HG03045 (cell line): ENCODE measurements around the gene HSP90B1.

Experiments used
- ATAC-seq: cut with Tn5 transposase; IDR thresholded peaks from one replicate; pipeline ENCODE4 v1.9.1; 2021; ENCODE audit warnings: mild to moderate bottlenecking, moderate library complexity; ENCODE audit not compliant: unreplicated experiment

Gene HSP90B1

DNA sequence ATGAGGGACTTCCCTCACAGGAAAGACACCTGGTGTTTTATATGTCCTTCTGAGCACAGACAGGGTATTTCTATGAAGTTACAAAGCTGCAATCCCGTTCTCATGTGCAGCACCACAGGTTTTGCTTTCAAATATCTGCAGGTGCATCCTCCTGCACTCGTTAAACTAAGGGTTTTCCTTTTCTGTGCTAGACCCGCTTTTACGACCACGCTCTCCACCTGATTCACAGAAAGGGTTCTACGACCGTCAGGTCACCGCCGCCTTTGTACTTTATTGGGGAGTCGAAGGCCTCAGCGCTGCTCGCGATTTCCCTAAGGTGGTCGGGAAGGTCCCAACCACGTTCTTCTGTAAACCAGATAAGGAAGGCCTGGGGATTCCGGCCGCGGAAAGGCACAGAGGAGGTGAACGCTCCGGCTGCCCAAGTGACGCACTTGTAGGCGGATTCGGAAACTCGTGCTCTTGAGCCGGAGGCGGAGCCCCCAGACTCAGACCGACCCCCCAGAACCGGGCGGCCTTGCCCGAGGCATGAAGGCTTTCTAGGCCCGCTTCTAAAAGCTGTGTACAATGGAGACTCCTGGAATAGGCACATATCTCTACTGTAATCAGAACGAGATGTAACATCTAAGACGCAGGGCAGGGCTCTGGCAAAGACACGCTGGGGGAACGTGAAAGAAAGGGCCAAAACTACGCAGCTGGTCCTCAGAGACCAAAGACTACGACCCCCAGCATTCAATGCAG is 995 bp upstream of the HSP90B1 start:
- peak; percentile 17 for ATAC-seq

GRCh38 chr12:103929784-103930033 is 501 bp upstream of the HSP90B1 start:
- ATAC-seq: no peak

DNA sequence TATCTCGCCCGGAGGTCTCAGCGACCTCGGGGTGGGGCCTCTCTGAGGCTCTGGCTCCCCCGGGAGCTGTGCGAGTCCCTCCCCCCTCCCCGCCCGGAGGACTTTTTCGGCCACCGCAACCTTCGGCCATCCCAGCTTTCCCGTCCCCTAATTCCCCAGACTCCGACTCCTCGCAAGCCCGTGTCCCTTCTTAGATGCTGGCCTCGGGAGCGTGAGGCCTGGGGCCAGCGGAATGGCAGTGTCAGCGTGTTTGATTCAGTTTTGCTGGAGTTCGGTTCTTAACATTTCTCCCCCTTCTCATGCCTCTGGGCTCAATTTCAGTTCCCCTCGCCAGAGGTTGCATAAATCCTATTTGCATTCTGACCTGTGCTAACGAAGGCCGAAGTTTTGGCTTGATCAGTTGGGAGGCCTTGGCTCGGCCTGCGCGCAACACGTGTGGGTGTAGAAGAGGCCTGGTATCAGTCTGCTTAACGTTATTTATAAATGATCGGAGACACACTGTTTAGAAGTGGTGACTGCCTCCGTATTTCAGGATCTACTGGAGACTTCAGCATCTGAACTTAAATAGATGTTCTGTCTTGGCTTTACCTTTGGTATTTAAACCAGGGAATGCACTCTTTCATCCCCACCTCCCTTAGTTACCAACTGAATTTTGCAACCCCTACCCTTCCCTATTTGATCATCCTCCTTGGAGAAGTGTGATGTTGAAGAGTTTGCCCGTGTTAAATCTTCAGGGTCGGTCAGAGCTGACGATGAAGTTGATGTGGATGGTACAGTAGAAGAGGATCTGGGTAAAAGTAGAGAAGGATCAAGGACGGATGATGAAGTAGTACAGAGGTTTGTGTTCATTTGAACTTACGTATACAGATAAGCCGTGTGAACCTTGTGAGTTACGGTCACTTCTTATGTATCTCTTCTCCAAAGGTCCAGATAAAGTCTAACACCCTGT is 851 bp downstream of the HSP90B1 start:
- ATAC-seq: no peak

DNA sequence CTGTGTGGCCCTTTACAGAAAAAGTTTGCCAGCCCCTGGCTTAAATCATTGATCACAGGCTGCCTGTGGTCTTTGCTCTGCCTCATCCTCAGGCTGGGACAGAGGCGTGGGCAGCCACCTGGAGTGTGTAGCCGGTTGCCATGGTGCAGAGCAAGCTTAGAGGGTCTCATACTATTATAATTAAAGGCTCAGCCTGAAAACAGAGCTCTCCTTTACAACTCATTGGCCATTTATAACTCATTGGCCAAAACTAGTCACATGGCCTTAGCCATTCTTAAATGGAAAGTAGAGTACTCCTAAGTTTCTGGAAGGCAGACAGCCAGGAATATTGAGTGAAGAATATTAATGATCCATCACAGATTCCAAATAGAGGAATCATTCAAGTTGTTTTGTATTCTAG is 3.0 kb downstream of the HSP90B1 start:
- ATAC-seq: no peak

DNA sequence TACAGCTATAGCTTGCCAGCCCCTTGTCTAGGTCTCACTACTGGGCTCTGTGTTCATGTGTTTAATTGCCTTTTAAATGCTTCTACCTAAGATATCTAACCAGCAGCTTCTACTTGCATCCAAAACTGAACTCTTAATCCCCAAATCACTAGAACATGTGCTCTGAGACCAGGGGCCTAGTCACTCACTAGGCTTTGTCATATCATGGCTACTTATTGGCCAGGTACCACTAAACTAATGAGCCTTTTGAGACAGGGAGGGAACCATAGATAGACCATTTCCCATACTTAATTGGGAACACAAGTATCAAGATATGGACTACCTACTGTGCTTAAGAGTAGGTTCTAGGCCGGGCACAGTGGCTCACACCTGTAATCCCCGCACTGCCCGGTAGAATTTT is 6.5 kb downstream of the HSP90B1 start:
- ATAC-seq: no peak

DNA sequence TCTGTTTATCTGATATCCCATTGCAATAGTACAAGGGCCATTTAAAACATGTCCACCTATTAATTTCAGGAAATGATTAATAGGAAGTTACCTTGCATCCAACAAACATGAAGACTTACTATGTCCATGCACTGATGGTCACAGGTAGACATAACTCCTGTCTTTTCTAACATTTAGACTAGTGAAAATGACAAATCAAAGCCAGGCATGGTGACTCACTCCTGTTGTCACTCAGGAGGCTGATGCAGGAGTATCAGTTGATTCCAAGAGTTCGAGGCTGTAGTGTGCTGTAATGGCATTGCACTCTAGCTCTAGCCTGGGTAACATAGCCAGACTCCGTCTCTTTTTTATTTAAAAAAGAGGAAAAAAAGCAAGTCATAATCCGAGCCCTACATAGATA is 14.8 kb downstream of the HSP90B1 start:
- no peak for ATAC-seq

DNA sequence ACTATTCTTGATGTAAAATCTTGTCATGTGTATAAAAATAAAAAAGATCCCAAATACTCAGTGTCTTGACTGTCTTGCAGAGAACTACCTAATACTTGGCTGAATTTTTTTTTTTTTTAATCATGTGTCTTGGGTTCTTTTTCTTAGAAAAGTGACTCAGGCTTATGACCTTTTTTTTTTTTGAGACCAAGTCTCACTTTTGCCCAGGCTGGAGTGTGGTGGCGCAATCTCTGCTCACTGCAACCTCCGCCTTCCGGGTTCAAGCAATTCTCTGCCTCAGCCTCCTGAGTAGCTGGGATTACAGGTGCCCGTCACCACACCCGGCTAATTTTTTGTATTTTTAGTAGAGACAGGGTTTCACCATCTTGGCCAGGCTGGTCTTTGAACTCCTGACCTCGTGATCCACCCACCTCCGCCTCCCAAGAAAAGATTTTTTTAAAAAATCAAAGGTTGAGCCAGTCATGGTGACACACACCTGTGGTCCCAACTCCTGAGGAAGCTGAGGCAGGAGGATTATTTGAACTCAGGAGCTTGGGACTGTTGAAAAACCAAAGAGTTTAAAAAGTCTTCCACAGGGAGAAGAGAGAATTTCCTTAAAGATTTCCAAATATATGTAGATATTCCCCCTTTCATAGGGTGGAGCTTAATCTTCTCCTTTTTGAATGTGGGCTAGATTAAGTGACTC is 17.8 kb downstream of the HSP90B1 start:
- ATAC-seq: no peak

DNA sequence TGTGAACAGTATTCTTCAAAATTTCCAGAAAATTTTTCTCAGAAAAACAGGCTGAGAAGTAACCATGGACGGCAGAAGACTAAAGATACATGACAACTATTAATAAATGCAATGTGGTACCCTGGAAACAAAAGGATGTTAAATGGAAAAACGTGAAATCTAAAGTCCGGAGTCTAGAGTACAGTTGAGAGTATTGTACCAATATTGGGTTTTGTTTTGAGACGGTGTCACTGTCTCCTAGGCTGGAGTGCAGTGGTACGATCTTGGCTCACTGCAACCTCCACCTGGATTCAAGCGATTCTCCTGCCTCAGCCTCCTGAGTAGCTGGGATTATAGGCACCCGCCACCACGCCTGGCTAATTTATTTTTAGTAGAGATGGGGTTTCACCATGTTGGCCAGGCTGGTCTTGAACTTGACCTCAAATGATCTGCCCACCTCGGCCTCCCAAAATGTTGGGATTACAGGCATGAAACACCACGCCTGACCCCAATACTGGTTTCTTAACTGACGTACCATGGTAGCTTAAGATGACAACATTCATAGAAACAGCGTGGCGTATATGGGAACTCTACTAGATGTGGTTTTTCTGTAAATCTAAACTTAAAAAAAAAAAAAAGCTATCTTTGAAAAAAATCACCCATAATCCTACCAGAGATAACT is 18.7 kb downstream of the HSP90B1 start:
- ATAC-seq: no peak

DNA sequence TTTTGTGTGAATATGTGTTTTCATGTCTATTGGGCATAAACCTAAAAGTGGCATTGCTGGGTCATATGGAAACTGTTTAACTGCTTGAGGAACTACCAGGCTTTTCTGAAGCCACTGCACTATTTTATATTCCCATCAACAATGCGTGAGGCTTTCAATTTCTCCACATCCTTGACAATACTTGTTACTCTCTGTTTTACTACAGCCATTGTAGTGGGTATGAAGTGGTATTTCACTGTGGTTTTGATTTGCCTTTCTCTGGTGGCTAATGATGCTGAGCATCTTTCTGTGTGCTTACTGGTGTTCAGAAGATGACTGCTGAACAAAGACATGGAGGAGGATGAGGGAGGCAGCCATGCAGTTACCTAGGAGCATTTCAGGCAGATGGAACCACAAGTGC is 22.3 kb downstream of the HSP90B1 start:
- no peak for ATAC-seq

DNA sequence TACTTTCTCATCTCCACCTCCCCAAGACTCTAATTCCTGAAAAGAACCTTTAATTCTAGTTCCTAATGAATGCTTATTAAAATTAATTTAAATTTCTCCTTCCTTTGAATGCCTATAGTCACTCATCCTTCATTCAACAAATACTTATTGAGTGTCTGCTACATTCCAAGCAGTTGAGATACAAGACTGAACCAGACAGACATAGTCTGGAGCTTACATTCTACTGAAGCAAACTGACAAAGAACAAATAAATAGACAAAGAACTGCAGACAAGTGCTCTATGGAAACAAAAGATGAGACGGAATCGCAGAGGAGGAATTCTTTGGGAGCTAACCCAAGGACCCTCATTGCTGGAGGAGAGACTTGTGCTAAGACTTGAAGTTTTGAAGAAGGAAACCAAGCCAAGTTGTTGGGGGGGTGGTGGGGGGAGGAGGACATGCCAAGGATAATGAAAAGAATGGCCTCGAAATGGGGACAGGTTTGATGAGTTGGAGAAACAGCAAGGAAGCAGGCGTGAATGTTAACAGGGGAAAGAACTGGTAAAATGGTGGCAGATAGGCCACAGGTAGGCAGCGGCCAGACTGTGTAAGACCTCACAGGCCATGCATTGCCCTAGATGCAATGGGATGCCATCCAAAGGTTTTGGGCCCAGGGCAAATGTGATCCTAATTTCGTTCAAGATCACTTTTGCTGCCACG is 25.8 kb downstream of the HSP90B1 start:
- no peak for ATAC-seq

- peak; percentile 39 for ATAC-seq
These were observed 26.4 kb downstream of the HSP90B1 start for GRCh38 chr12:103956509-103957027.

GRCh38 chr12:103957865-103958388 is 27.7 kb downstream of the HSP90B1 start:
- no peak for ATAC-seq

- ATAC-seq: no peak
These were observed 28.4 kb downstream of the HSP90B1 start for GRCh38 chr12:103958621-103959020.

- ATAC-seq: no peak
These were observed 30.5 kb downstream of the HSP90B1 start for GRCh38 chr12:103960616-103961227.

DNA sequence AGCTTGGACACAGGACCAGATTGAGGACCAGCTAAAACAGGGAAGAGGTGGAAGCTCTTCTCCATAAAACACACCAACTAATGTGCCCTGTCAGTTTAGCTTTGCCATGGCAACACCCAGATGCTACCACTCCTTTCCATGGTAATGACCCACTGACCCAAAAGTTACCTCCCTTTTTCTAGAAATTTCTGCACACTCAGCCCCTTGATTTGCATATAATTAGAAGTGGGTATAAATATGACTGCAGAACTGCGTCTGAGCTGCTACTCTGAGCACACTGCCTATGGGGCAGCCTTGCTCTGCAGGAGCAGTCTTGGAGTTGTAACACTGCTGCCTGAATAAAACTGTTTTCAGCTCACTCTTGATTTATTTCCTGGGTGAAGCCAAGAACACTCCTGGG is 32.3 kb downstream of the HSP90B1 start:
- no peak for ATAC-seq

DNA sequence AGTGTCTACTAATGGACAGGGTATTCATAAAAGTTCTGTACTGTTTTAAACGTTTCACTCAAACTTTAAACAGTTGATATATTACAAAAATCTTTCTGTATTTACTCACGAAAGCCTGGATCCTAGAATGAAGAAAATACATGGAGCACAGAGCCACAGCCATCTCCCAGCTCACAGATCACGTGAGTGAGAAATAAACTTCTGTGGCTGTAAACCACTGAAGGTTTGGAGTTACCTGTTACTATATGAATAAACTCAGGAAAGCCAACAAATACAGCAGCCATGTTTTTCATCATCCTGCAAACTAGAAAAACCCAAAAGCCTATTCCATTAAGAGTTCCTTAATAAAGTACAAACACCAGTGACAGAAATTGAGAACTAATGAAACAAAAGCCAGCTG is 34.6 kb downstream of the HSP90B1 start:
- ATAC-seq: no peak

DNA sequence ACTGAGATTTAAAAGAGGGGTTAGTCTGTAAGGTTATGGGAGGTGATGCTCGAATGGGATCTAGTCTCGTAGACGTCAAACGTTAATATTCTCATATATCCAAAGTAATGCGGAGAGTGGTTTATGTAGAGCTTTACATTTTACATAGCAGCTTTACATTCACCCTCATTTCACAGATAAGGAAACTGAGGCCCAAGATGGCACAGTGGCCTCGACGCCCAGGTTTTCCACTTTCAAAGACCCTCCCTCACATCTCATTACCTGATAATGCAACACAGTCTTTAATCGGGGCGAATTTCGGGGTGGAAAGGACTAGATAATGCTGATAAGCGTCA is 35.0 kb downstream of the HSP90B1 start:
- ATAC-seq: no peak

DNA sequence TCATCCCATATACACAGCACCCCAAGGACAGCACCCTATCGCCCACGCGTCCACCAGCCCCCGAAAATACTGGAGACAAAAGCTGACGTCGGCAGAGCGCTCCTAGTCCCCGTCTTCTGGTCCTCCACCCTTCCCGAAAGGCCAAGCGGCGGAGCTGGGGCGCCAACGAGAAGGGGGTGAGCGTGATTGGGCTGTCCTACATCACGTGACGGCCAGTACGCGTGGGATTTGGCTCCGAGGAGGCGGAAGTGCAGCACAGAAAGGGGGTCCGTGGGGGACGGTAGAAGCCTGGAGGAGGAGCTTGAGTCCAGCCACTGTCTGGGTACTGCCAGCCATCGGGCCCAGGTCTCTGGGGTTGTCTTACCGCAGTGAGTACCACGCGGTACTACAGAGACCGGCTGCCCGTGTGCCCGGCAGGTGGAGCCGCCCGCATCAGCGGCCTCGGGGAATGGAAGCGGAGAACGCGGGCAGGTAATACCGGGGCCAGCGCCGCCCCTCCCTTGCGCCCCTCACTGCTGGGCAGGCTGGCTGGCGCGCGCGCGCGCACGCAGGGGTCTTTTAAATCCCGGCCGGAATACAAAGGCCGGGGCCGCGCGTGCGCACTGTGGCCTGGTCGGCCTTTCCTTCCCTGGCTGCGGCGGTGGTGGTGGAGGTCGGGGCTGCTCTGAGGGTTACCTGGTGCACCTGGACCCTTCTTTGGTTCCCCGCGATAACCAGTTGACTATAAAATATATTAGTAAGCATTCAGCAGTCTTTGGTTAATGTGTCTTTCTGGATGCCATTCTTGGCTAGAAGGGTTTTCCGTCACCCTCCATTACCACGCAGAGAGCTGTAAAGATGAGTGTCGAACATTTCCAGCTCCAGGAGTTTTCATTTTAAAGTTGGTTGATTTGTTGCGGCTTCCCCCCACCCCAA is 35.6 kb downstream of the HSP90B1 start, which contains the start of gene TDG:
TSS of gene TDG (plus strand) at position 283 of the 915 bp plus-strand sequence. CDS start at position 449, 166 bp downstream.
- ATAC-seq: peak; percentile 93

- no peak for ATAC-seq
These were observed 36.5 kb downstream of the HSP90B1 start for GRCh38 chr12:103966736-103967135.
